WI38 (cell line): ENCODE measurements around the gene PROX2.

ENCODE experiments used
- H3K4me3 ChIP-seq: 2 replicates; pipeline ENCODE4 v1.5.1; 2011; ENCODE audit warnings: low read depth, mild to moderate bottlenecking, control low read depth, low read length
- TF ChIP-seq, protein P1 (sequence below): IDR thresholded peaks from 2 replicates; pipeline ENCODE4 v1.5.1; 2012; ENCODE audit warnings: low read depth, mild to moderate bottlenecking, control low read depth, low read length

Gene PROX2

DNA sequence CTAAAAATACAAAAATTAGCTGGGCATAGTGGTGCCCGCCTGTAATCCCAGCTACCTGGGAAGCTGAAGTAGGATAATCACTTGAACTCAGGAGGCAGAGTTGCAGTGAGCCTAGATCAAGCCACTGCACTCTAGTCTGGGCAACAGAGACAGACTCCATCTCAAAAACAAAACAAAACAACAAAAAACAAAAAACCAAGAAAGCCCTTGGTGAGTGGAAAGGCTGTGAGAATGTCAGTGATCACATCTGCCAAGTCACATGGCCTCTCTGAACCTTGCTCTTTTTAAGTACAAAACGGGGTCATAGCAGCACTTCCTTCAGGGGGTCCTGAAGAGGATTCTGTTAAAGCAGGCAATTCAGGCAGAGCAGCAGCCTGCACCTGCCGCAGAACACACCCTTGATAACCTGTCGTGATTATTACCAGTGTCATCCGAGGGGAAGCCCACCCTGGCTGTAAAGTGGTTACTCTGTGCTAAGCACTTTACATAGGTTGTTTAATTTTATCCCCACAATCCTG is 37.5 kb upstream of the PROX2 start:
- no peak overlapping the region for H3K4me3 ChIP-seq
- TF ChIP-seq, protein P1, sequence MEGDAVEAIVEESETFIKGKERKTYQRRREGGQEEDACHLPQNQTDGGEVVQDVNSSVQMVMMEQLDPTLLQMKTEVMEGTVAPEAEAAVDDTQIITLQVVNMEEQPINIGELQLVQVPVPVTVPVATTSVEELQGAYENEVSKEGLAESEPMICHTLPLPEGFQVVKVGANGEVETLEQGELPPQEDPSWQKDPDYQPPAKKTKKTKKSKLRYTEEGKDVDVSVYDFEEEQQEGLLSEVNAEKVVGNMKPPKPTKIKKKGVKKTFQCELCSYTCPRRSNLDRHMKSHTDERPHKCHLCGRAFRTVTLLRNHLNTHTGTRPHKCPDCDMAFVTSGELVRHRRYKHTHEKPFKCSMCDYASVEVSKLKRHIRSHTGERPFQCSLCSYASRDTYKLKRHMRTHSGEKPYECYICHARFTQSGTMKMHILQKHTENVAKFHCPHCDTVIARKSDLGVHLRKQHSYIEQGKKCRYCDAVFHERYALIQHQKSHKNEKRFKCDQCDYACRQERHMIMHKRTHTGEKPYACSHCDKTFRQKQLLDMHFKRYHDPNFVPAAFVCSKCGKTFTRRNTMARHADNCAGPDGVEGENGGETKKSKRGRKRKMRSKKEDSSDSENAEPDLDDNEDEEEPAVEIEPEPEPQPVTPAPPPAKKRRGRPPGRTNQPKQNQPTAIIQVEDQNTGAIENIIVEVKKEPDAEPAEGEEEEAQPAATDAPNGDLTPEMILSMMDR, result no peak

DNA sequence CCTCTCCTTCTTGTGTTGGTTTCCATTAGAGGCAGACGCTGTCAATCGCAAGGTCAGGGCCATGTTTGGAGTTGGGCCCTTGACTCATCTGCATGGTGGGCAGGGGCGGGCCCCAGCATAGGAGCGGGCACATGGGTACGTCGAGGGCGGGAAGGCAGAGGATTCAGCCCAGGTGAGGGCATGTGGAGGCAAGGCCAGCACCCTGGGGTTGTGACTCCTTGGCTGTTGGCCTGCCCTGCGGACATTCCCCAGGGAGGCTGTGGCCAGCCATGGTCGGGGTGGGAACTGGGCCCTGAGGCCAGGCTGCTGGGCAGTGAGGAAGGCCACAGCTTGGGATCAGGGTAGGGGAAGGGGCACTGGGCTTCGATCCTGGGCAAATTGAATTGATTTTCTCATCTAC is 36.9 kb upstream of the PROX2 start:
- no peak overlapping the region for H3K4me3 ChIP-seq
- TF ChIP-seq, protein P1, result no peak

DNA sequence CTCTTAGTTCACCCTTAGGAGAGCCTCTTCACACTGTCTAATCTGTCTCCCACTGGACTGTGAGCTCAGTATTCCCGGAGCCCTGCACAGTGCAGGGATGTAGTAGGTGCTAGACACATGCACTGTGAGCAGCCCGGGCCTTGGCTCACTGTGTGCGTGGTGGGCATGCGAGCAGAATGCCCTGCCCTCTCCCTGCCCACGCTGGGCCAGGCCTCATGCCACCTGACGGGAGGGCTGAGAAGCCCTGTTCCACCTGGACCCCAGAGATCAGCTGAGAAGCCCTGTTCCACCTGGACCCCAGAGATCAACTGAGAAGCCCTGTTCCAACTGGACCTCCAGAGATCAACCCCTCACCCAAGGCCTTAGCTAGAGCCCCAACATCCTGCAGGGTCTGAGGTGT is 36.2 kb upstream of the PROX2 start:
- TF ChIP-seq, protein P1, result no peak
- H3K4me3 ChIP-seq, result no peak overlapping the region

DNA sequence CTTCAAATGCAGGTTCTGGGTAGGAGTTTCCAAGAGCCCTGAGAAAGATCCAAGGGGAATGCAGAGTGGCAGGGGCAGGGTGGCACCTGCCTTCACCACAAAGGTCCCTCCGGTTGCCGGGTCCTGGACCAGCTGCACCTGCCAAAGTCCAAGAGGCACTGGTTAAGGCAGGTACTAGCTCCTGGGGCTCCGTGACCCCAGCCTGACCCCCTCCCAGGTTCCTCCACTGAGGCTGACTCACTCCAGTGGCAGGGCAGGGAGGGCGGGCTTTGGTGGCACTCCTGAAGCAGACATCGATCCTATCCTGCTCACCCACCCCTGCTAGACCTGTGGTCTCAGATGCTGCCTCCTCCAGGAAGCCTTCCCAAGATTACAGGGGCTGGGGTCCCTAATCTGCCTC is 35.8 kb upstream of the PROX2 start:
- H3K4me3 ChIP-seq, result no peak overlapping the region
- TF ChIP-seq, protein P1, result no peak

DNA sequence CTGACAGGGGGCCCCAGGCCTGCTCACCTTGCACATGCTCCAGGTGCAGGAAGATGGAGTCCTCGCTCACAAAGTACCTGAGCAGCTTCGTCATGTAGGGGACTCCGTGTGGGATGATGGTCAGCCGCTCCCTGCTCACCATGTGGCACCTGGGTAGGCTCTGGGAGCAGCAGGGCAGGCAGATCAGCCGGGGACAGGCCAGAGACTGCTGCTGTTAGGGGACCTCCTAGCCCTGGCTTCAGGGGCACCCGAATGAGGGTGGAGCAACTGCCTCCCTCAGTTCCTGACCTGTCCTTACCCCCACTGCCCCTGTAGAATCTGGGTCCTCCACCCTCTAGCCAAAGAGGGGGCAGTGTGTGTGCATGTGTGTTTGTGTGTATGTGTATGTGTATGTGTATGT is 35.3 kb upstream of the PROX2 start:
- TF ChIP-seq, protein P1, result no peak
- no peak overlapping the region for H3K4me3 ChIP-seq

DNA sequence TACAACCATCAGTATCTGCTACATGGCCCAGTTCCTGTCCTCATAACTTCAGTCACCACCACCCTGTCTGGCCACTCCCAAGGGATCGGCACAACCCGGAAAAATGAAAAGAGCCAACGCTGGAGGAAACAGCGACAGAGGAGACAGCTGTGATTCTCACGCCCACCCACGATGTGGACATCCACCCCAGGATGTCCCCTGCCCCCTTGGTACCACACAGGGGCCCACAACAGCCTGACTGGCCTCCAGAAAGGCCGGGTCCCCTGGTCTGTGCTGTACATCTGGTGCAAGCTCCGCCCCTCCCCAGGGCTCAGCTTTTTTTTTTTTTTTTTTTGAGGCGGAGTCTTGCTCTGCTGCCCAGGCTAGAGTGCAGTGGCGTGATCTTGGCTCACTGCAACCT is 34.6 kb upstream of the PROX2 start:
- H3K4me3 ChIP-seq, result no peak overlapping the region
- TF ChIP-seq, protein P1, result no peak

DNA sequence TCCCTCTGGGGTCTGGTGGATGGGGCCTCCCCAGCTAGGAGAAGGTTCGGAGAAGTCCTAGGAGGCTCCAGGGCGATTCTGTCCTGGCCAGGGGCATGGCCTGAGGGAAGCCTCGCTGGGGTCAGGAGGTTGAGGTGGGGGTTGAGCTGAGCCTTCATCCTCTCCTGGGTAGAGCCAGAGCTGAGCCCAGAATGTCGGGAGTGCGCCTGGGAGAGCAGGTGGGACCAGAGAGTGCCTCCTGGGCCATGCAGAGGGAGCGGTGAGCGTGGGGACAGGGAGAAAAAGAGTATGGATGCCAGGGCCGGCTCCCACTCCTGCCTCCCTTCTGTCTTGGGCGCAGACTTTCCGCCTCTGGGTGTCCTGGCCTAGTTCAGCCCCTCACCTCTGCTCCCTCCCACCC is 34.0 kb upstream of the PROX2 start:
- TF ChIP-seq, protein P1, result no peak
- H3K4me3 ChIP-seq, result no peak overlapping the region
